Mesenchymal stem cell (in vitro differentiated cells and primary cell): ENCODE results near the gene WDR4.
"Not testable (repeated sequence)": the region's sequence is repeated elsewhere in the genome, so short reads cannot be mapped to it uniquely, and the experiment has no call there.

Source experiments
- DNase-seq: peaks from one replicate; pipeline ENCODE4 v3.0.0-alpha.2; 2013
- H2AFZ ChIP-seq: one replicate; pipeline ENCODE4 v1.6.1; 2013; ENCODE audit warnings: low read depth, mild to moderate bottlenecking, control low read depth, inconsistent platforms, low read length, moderate library complexity
- H2AK5ac ChIP-seq: 2 replicates; pipeline ENCODE4 v1.6.1; 2013; ENCODE audit warnings: low read length, moderate library complexity, mild to moderate bottlenecking, inconsistent platforms; ENCODE audit not compliant: severe bottlenecking
- H2BK120ac ChIP-seq: one replicate; pipeline ENCODE4 v1.6.1; 2013; ENCODE audit warnings: low read depth, mild to moderate bottlenecking, inconsistent platforms, low read length, moderate library complexity
- H2BK12ac ChIP-seq, 2 experiments: one replicate each; pipeline ENCODE4 v1.6.1; 2013; ENCODE audit warnings: inconsistent platforms in 2 of 2, low read length in 2 of 2, mild to moderate bottlenecking in 2 of 2, moderate library complexity in 2 of 2, control low read depth in 1 of 2
- H2BK15ac ChIP-seq: one replicate; pipeline ENCODE4 v1.6.1; 2013; ENCODE audit warnings: mild to moderate bottlenecking, low read depth, inconsistent platforms; ENCODE audit not compliant: poor library complexity, severe bottlenecking
- H2BK5ac ChIP-seq: 2 replicates; pipeline ENCODE4 v1.6.1; 2013; ENCODE audit warnings: low read depth, mild to moderate bottlenecking, low read length, control low read depth, inconsistent platforms; ENCODE audit not compliant: poor library complexity, severe bottlenecking
- H3K14ac ChIP-seq, 2 experiments: one replicate each; pipeline ENCODE4 v1.6.1; 2013; ENCODE audit warnings: inconsistent platforms in 2 of 2, low read length in 2 of 2, control low read depth in 1 of 2, mild to moderate bottlenecking in 1 of 2, moderate library complexity in 1 of 2
- H3K18ac ChIP-seq, 2 experiments: one replicate each; pipeline ENCODE4 v1.6.1; 2013; ENCODE audit warnings: inconsistent platforms in 2 of 2, low read length in 2 of 2, control low read depth in 1 of 2, low read depth in 1 of 2, mild to moderate bottlenecking in 1 of 2
- H3K23ac ChIP-seq, 2 experiments: one replicate each; pipeline ENCODE4 v1.6.1; 2013; ENCODE audit warnings: inconsistent platforms in 2 of 2, low read length in 2 of 2, mild to moderate bottlenecking in 2 of 2, moderate library complexity in 2 of 2, control low read depth in 1 of 2
- H3K27ac ChIP-seq: 2 replicates; pipeline ENCODE4 v1.5.1; 2013; ENCODE audit warnings: mild to moderate bottlenecking, moderate library complexity, low read length, control low read depth, inconsistent platforms; ENCODE audit not compliant: poor library complexity, severe bottlenecking
- H3K27me3 ChIP-seq, 2 experiments: 2 replicates each; pipeline versions ENCODE4 v1.6.1 to v1.7.0; 2013; ENCODE audit warnings: low read length in 2 of 2, mild to moderate bottlenecking in 2 of 2, moderate library complexity in 2 of 2, control low read depth in 1 of 2, inconsistent platforms in 1 of 2; ENCODE audit not compliant: control insufficient read depth in 1 of 2, insufficient read depth in 1 of 2
- H3K36me3 ChIP-seq, 2 experiments: 2 replicates each; pipeline versions ENCODE4 v1.6.1 to v1.7.0; 2013; ENCODE audit warnings: low read length in 2 of 2, control low read depth in 1 of 2, inconsistent platforms in 1 of 2, low read depth in 1 of 2, mild to moderate bottlenecking in 1 of 2; ENCODE audit not compliant: insufficient read depth in 2 of 2, control insufficient read depth in 1 of 2
- H3K4ac ChIP-seq, 2 experiments: one replicate each; pipeline ENCODE4 v1.6.1; 2013; ENCODE audit warnings: inconsistent platforms in 2 of 2, low read length in 2 of 2, mild to moderate bottlenecking in 2 of 2, moderate library complexity in 2 of 2, control low read depth in 1 of 2, low read depth in 1 of 2
- H3K4me1 ChIP-seq: 2 replicates; pipeline ENCODE4 v1.6.1; 2013; ENCODE audit warnings: low read depth, low read length, control low read depth; ENCODE audit not compliant: control insufficient read depth, insufficient read depth
- H3K4me2 ChIP-seq: 2 replicates; pipeline ENCODE4 v1.6.1; 2013; ENCODE audit warnings: low read length, mild to moderate bottlenecking, inconsistent platforms; ENCODE audit not compliant: poor library complexity, severe bottlenecking
- H3K4me3 ChIP-seq, 2 experiments: 2 replicates each; pipeline versions ENCODE4 v1.5.1 to v1.7.0; 2013; ENCODE audit warnings: low read length in 2 of 2, mild to moderate bottlenecking in 2 of 2, control low read depth in 1 of 2, low read depth in 1 of 2; ENCODE audit not compliant: insufficient read depth in 1 of 2
- H3K79me1 ChIP-seq: replicated peaks from 2 replicates; pipeline ENCODE4 v1.6.1; 2013; ENCODE audit warnings: mild to moderate bottlenecking, control low read depth, low read length, inconsistent platforms; ENCODE audit not compliant: poor library complexity, severe bottlenecking
- H3K9ac ChIP-seq: 2 replicates; pipeline ENCODE4 v1.7.0; 2013; ENCODE audit warnings: mild to moderate bottlenecking, low read length, moderate library complexity
- H3K9me3 ChIP-seq: 2 replicates; pipeline ENCODE4 v1.7.0; 2013; ENCODE audit warnings: mild to moderate bottlenecking, low read length; ENCODE audit not compliant: control insufficient read depth
- H4K8ac ChIP-seq: one replicate; pipeline ENCODE4 v1.6.1; 2013; ENCODE audit warnings: inconsistent platforms, mild to moderate bottlenecking, low read length, moderate library complexity
- H4K91ac ChIP-seq: one replicate; pipeline ENCODE4 v1.6.1; 2013; ENCODE audit warnings: mild to moderate bottlenecking, low read length, inconsistent platforms
- WGBS: methylation state at CpG from one replicate; pipeline ENCODE4 v1.1.7; 2013; ENCODE audit warnings: mixed read lengths; 5-methylcytosine and 5-hydroxymethylcytosine counted together

WDR4 gene

GRCh38 chr21:42850463-42850862 lies 28.9 kb downstream of the WDR4 start:
- Histone ChIP-seq H2BK12ac (no peak overlapping the region), H3K9ac (no peak overlapping the region), H4K8ac (peak overlapping the region; percentile 45), H2AK5ac (no peak overlapping the region), H3K36me3 (peaks cover 87 to 97% of the 10 kb centered on the region in 2 experiments), H2BK15ac (no peak overlapping the region), H2BK5ac (no peak overlapping the region), H3K79me1 (peaks cover 51% of the 10 kb centered on the region), H3K27me3 (no peaks in the 10 kb centered on the region), H3K4me1 (peaks cover 2% of the 10 kb centered on the region), H3K9me3 (no peaks in the 10 kb centered on the region), H3K27ac (no peak overlapping the region), H2AFZ (no peak overlapping the region), H3K4me3 (no peak overlapping the region), H3K4ac (no peak overlapping the region), H2BK120ac (no peak overlapping the region), H4K91ac (no peak overlapping the region), H3K18ac (no peak overlapping the region), H3K14ac (no peak overlapping the region), H3K4me2 (no peak overlapping the region), H3K23ac (no peak overlapping the region)
- DNase-seq, result no peak
- 97% methylated on average over 10 of the region's 10 CpGs for WGBS

GRCh38 chr21:42849759-42850412 lies 29.5 kb downstream of the WDR4 start:
- Histone ChIP-seq H3K4me1 (peaks cover 2% of the 10 kb centered on the region), H4K8ac (no peak overlapping the region), H2BK15ac (no peak overlapping the region), H4K91ac (no peak overlapping the region), H2BK120ac (no peak overlapping the region), H3K18ac (no peak overlapping the region), H3K4me2 (no peak overlapping the region), H3K27me3 (no peaks in the 10 kb centered on the region), H2AFZ (no peak overlapping the region), H3K9me3 (no peaks in the 10 kb centered on the region), H3K14ac (no peak overlapping the region), H3K79me1 (peaks cover 48% of the 10 kb centered on the region), H3K36me3 (peaks cover 85 to 96% of the 10 kb centered on the region in 2 experiments), H2BK12ac (no peak overlapping the region), H3K4me3 (no peak overlapping the region), H2BK5ac (no peak overlapping the region), H3K27ac (no peak overlapping the region), H3K4ac (no peak overlapping the region), H3K9ac (no peak overlapping the region), H2AK5ac (no peak overlapping the region), H3K23ac (no peak overlapping the region)
- DNase-seq, result no peak
- 96% methylated on average over 29 of the region's 29 CpGs for WGBS

GRCh38 chr21:42848932-42849758 lies 30.2 kb downstream of the WDR4 start:
- H3K27me3 ChIP-seq, result no peaks in the 10 kb centered on the region
- H2BK120ac ChIP-seq, result no peak overlapping the region
- no peak overlapping the region for H3K27ac ChIP-seq
- no peaks in the 10 kb centered on the region for H3K9me3 ChIP-seq
- H3K9ac ChIP-seq, result no peak overlapping the region
- no peak overlapping the region for H2BK5ac ChIP-seq
- no peak overlapping the region for H2BK15ac ChIP-seq
- no peak overlapping the region for H3K4ac ChIP-seq
- no peak overlapping the region for H3K14ac ChIP-seq
- H3K4me3 ChIP-seq, result peak overlapping the region in 1 of 2 experiments; percentile 10
- no peak overlapping the region for H3K23ac ChIP-seq
- peaks cover 48% of the 10 kb centered on the region for H3K79me1 ChIP-seq
- H4K91ac ChIP-seq, result no peak overlapping the region
- H3K4me2 ChIP-seq, result no peak overlapping the region
- H3K4me1 ChIP-seq, result peaks cover 2% of the 10 kb centered on the region
- no peak for DNase-seq
- no peak overlapping the region for H2BK12ac ChIP-seq
- no peak overlapping the region for H2AFZ ChIP-seq
- H4K8ac ChIP-seq, result no peak overlapping the region
- H2AK5ac ChIP-seq, result no peak overlapping the region
- H3K36me3 ChIP-seq, result peaks cover 82 to 95% of the 10 kb centered on the region in 2 experiments
- H3K18ac ChIP-seq, result no peak overlapping the region
- WGBS, result 93% methylated on average over 44 of the region's 54 CpGs

- H2BK12ac ChIP-seq, H2AK5ac ChIP-seq, H3K27me3 ChIP-seq, H3K9me3 ChIP-seq, H3K4ac ChIP-seq, H2BK120ac ChIP-seq, H3K14ac ChIP-seq, H2BK5ac ChIP-seq, H4K91ac ChIP-seq, H3K4me2 ChIP-seq, H2AFZ ChIP-seq, H3K9ac ChIP-seq, H4K8ac ChIP-seq, H2BK15ac ChIP-seq, DNase-seq, H3K4me1 ChIP-seq, H3K23ac ChIP-seq, H3K27ac ChIP-seq, H3K18ac ChIP-seq: not testable (repeated sequence)
- WGBS, result 97% methylated on average over 55 of the region's 95 CpGs
- Histone ChIP-seq H3K4me3 (peak overlapping the region in 1 of 2 experiments; percentile 10), H3K36me3 (peaks cover 77 to 87% of the 10 kb centered on the region in 2 experiments), H3K79me1 (peaks cover 46% of the 10 kb centered on the region)
Observed at GRCh38 chr21:42848144-42848931, 31.0 kb downstream of the WDR4 start.
